Loucy (cell line): ENCODE results near the gene CTNNA2.

Source experiments
- CTCF ChIP-seq: fragments of 200-600 bp; sonication (generic); conservative IDR thresholded peaks from 2 replicates; pipeline ENCODE4 v1.5.1; 2014; ENCODE audit warnings: mild to moderate bottlenecking, antibody characterized with exemption, low read length
- EZH2phosphoT487 ChIP-seq: fragments of 200-600 bp; IDR thresholded peaks from 2 replicates; pipeline ENCODE4 v1.6.1; 2018; ENCODE audit warnings: antibody characterized with exemption, mild to moderate bottlenecking, moderate library complexity, borderline replicate concordance

GRCh38 chr2:80062298-80062697, 549.4 kb downstream of the CTNNA2 start:
- no peak for TF ChIP-seq CTCF
- no peak for TF ChIP-seq EZH2phosphoT487
